ENCODE measurements around the gene BTN3A1.
"Not testable (repeated sequence)": the region's sequence is repeated elsewhere in the genome, so short reads cannot be mapped to it uniquely, and the experiment has no call there.

The BTN3A1 gene

GRCh38 chr6:26432627-26433201 is 30.6 kb downstream of the BTN3A1 start:
- H3K4me3 ChIP-seq (ENCODE audit: low read depth, low read length) = no peak overlapping the region
- DNase-seq (ENCODE audit: low read depth) = no peak
- TF ChIP-seq CTCF (IDR thresholded peaks at IDR 0.05; ENCODE audit: low read depth, low read length) (no peak), MYC (IDR thresholded peaks at IDR 0.05; ENCODE audit: low read depth, low read length) (no peak), MAX (IDR thresholded peaks at IDR 0.05; ENCODE audit: low read depth, low read length) (no peak), POLR2A (IDR thresholded peaks at IDR 0.05; ENCODE audit: extremely low read depth, insufficient read length) (no peak)

- not testable (repeated sequence) for DNase-seq (ENCODE audit: low read depth); H3K4me3 ChIP-seq (ENCODE audit: low read depth, low read length)
Measured at GRCh38 chr6:26433680-26434079, 31.6 kb downstream of the BTN3A1 start.

- TF ChIP-seq MAX (IDR thresholded peaks at IDR 0.05; ENCODE audit: low read depth, low read length) (no peak), MYC (IDR thresholded peaks at IDR 0.05; ENCODE audit: low read depth, low read length) (no peak), CTCF (IDR thresholded peaks at IDR 0.05; ENCODE audit: low read depth, low read length) (no peak), POLR2A (IDR thresholded peaks at IDR 0.05; ENCODE audit: extremely low read depth, insufficient read length) (no peak)
- H3K4me3 ChIP-seq (ENCODE audit: low read depth, low read length) = no peak overlapping the region
- no peak for DNase-seq (ENCODE audit: low read depth)
Measured at GRCh38 chr6:26436018-26436417, 33.9 kb downstream of the BTN3A1 start.

- TF ChIP-seq MAX (IDR thresholded peaks at IDR 0.05; ENCODE audit: low read depth, low read length) = no peak
- TF ChIP-seq MYC (IDR thresholded peaks at IDR 0.05; ENCODE audit: low read depth, low read length) = no peak
- TF ChIP-seq CTCF (IDR thresholded peaks at IDR 0.05; ENCODE audit: low read depth, low read length) = no peak
- TF ChIP-seq POLR2A (IDR thresholded peaks at IDR 0.05; ENCODE audit: extremely low read depth, insufficient read length) = no peak
- DNase-seq (ENCODE audit: low read depth) = no peak
- H3K4me3 ChIP-seq (ENCODE audit: low read depth, low read length) = no peak overlapping the region
Measured at GRCh38 chr6:26437550-26437949, 35.5 kb downstream of the BTN3A1 start.

GRCh38 chr6:26438000-26438399 is 35.9 kb downstream of the BTN3A1 start:
- TF ChIP-seq MAX (IDR thresholded peaks at IDR 0.05; ENCODE audit: low read depth, low read length) = no peak
- no peak for TF ChIP-seq POLR2A (IDR thresholded peaks at IDR 0.05; ENCODE audit: extremely low read depth, insufficient read length)
- no peak for TF ChIP-seq CTCF (IDR thresholded peaks at IDR 0.05; ENCODE audit: low read depth, low read length)
- no peak for TF ChIP-seq MYC (IDR thresholded peaks at IDR 0.05; ENCODE audit: low read depth, low read length)
- no peak overlapping the region for H3K4me3 ChIP-seq (ENCODE audit: low read depth, low read length)
- DNase-seq (ENCODE audit: low read depth) = no peak

- TF ChIP-seq CTCF (IDR thresholded peaks at IDR 0.05; ENCODE audit: low read depth, low read length) = no peak
- TF ChIP-seq MAX (IDR thresholded peaks at IDR 0.05; ENCODE audit: low read depth, low read length) = no peak
- no peak for TF ChIP-seq POLR2A (IDR thresholded peaks at IDR 0.05; ENCODE audit: extremely low read depth, insufficient read length)
- no peak for TF ChIP-seq MYC (IDR thresholded peaks at IDR 0.05; ENCODE audit: low read depth, low read length)
Measured at GRCh38 chr6:26439151-26440125, 37.4 kb downstream of the BTN3A1 start.

More at GRCh38 chr6:26439151-26440125, 37.4 kb downstream of the BTN3A1 start:
- peak; percentile 52 for DNase-seq (ENCODE audit: low read depth)
- H3K4me3 ChIP-seq (ENCODE audit: low read depth, low read length) = peak overlapping the region; percentile 71

Measured in NB4 (cell line).